ENCODE data around the gene TNP1.

The TNP1 gene

GRCh38 chr2:216859944-216860343 lies at the start of gene TNP1:
TSS of gene TNP1 (minus strand) at chr2:216860064. CDS start at chr2:216860034, 30 bp downstream.
- DNase-seq (ENCODE audit: low read depth): no peak

GRCh38 chr2:216908300-216908699 lies 48.4 kb upstream of the TNP1 start:
- DNase-seq (ENCODE audit: low read depth): no peak

GRCh38 chr2:216905649-216906329 lies 45.9 kb upstream of the TNP1 start:
- no peak for DNase-seq (ENCODE audit: low read depth)

- DNase-seq (ENCODE audit: low read depth): no peak
Observed at GRCh38 chr2:216904974-216905373, 45.1 kb upstream of the TNP1 start.

- no peak for DNase-seq (ENCODE audit: low read depth)
Observed at GRCh38 chr2:216904554-216904953, 44.7 kb upstream of the TNP1 start.

GRCh38 chr2:216903470-216903869 lies 43.6 kb upstream of the TNP1 start:
- no peak for DNase-seq (ENCODE audit: low read depth)

GRCh38 chr2:216901273-216901672 lies 41.4 kb upstream of the TNP1 start:
- no peak for DNase-seq (ENCODE audit: low read depth)

- DNase-seq (ENCODE audit: low read depth): no peak
Observed at GRCh38 chr2:216900406-216900805, 40.5 kb upstream of the TNP1 start.

GRCh38 chr2:216897561-216898203 lies 37.8 kb upstream of the TNP1 start:
- DNase-seq (ENCODE audit: low read depth): no peak

GRCh38 chr2:216890138-216890537 lies 30.3 kb upstream of the TNP1 start:
- DNase-seq (ENCODE audit: low read depth): no peak

GRCh38 chr2:216888887-216889622 lies 29.2 kb upstream of the TNP1 start:
- DNase-seq (ENCODE audit: low read depth): no peak

GRCh38 chr2:216888081-216888480 lies 28.2 kb upstream of the TNP1 start:
- no peak for DNase-seq (ENCODE audit: low read depth)

GRCh38 chr2:216887138-216887537 lies 27.3 kb upstream of the TNP1 start:
- no peak for DNase-seq (ENCODE audit: low read depth)

- DNase-seq (ENCODE audit: low read depth): no peak
Observed at GRCh38 chr2:216885117-216885553, 25.3 kb upstream of the TNP1 start.

GRCh38 chr2:216884347-216884746 lies 24.5 kb upstream of the TNP1 start:
- no peak for DNase-seq (ENCODE audit: low read depth)

- DNase-seq (ENCODE audit: low read depth): no peak
Observed at GRCh38 chr2:216882876-216883275, 23.0 kb upstream of the TNP1 start.

- no peak for DNase-seq (ENCODE audit: low read depth)
Observed at GRCh38 chr2:216881411-216881810, 21.5 kb upstream of the TNP1 start.

GRCh38 chr2:216880509-216881184 lies 20.8 kb upstream of the TNP1 start:
- no peak for DNase-seq (ENCODE audit: low read depth)

- no peak for DNase-seq (ENCODE audit: low read depth)
Observed at GRCh38 chr2:216879727-216880508, 20.1 kb upstream of the TNP1 start.

- no peak for DNase-seq (ENCODE audit: low read depth)
Observed at GRCh38 chr2:216878072-216878471, 18.2 kb upstream of the TNP1 start.

- no peak for DNase-seq (ENCODE audit: low read depth)
Observed at GRCh38 chr2:216877085-216877484, 17.2 kb upstream of the TNP1 start.

- no peak for DNase-seq (ENCODE audit: low read depth)
Observed at GRCh38 chr2:216875862-216876261, 16.0 kb upstream of the TNP1 start.

Measured in HS-27A (cell line).